MM.1S (cell line): ENCODE data around the gene MED27.

ENCODE experiments used
- EZH2 ChIP-seq: fragments of 300-600 bp; sonication (generic); optimal IDR thresholded peaks from 2 replicates; pipeline ENCODE3; 2017; ENCODE audit warnings: low read depth, mild to moderate bottlenecking, antibody characterized with exemption, low read length, mixed read lengths
- TF ChIP-seq, protein P1 (sequence below): fragments of 300-600 bp; sonication (generic); IDR thresholded peaks from 2 replicates; pipeline ENCODE4 v1.5.1; 2016; ENCODE audit warnings: antibody characterized with exemption, low read length, mixed read lengths

DNA sequence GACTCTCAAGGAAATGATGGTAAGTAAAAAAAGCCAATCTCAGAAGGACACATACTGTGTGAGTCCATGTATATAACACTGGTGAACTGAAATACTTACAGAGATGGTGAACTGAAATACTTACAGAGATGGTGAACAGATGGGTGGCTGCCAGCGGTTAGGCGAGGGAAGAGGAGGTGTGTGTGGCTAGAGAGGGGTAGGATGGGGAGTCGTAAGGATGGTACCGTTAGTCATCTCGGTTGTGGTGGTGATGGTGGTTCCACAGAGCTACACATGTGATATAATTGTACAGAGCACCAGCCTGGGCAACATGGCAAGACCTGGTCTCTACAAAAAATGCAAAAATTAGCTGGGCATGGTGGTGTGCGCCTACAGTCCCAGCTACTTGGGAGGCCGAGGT lies 226.2 kb downstream of the MED27 start:
- TF ChIP-seq, protein P1, sequence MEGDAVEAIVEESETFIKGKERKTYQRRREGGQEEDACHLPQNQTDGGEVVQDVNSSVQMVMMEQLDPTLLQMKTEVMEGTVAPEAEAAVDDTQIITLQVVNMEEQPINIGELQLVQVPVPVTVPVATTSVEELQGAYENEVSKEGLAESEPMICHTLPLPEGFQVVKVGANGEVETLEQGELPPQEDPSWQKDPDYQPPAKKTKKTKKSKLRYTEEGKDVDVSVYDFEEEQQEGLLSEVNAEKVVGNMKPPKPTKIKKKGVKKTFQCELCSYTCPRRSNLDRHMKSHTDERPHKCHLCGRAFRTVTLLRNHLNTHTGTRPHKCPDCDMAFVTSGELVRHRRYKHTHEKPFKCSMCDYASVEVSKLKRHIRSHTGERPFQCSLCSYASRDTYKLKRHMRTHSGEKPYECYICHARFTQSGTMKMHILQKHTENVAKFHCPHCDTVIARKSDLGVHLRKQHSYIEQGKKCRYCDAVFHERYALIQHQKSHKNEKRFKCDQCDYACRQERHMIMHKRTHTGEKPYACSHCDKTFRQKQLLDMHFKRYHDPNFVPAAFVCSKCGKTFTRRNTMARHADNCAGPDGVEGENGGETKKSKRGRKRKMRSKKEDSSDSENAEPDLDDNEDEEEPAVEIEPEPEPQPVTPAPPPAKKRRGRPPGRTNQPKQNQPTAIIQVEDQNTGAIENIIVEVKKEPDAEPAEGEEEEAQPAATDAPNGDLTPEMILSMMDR, result no peak
- no peak for TF ChIP-seq EZH2
